ENCODE data around the gene PALS2.

Gene PALS2

DNA sequence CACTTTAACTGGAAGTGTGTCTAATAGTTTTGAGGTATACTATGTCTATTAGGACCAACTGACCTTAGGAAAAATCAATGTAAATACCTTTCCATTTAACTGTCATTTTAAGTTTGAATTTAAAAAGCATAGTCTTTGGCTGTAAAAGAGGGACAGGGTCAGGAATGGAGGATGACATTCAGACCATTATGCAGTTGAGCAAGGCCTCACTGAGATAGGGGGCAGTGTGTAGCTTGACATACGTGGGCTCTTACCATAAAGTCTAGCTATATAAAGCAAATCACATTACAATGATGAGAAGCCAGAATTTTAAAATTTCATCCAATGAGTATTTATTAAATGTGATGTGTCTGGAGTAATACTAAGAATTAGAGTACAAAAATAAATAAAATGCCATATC is 17.9 kb downstream of the PALS2 start:
- Histone ChIP-seq H3K79me2 (ENCODE audit: insufficient read depth, low read length) (peaks cover 62% of the 10 kb centered on the region), H3K4me2 (ENCODE audit: insufficient read depth, low read length) (no peak overlapping the region), H4K20me1 (ENCODE audit: insufficient read depth, low read length) (peaks cover 25% of the 10 kb centered on the region; the same call in 1 of the 2 replicates), H3K27me3 (ENCODE audit: insufficient read depth, low read length, poor library complexity) (no peaks in the 10 kb centered on the region), H3K4me1 (ENCODE audit: insufficient read depth, low read length) (peaks cover 7% of the 10 kb centered on the region), H3K9ac (ENCODE audit: low read depth, low read length) (no peak overlapping the region), H3K27ac (ENCODE audit: low read length) (no peak overlapping the region), H3K36me3 (ENCODE audit: insufficient read depth, low read length) (no peaks in the 10 kb centered on the region), H3K4me3 (ENCODE audit: low read depth in 1 of 2, low read length in 2 of 2) (no peak overlapping the region), H2AFZ (ENCODE audit: low read depth, low read length) (no peak overlapping the region), H3K9me3 (ENCODE audit: insufficient read depth, low read length, severe bottlenecking) (no peaks in the 10 kb centered on the region)
- TF ChIP-seq EZH2 (IDR thresholded peaks at IDR 0.05; ENCODE audit: borderline replicate concordance, low read depth, low read length, severe bottlenecking), result no peak
- TF ChIP-seq, protein P1, sequence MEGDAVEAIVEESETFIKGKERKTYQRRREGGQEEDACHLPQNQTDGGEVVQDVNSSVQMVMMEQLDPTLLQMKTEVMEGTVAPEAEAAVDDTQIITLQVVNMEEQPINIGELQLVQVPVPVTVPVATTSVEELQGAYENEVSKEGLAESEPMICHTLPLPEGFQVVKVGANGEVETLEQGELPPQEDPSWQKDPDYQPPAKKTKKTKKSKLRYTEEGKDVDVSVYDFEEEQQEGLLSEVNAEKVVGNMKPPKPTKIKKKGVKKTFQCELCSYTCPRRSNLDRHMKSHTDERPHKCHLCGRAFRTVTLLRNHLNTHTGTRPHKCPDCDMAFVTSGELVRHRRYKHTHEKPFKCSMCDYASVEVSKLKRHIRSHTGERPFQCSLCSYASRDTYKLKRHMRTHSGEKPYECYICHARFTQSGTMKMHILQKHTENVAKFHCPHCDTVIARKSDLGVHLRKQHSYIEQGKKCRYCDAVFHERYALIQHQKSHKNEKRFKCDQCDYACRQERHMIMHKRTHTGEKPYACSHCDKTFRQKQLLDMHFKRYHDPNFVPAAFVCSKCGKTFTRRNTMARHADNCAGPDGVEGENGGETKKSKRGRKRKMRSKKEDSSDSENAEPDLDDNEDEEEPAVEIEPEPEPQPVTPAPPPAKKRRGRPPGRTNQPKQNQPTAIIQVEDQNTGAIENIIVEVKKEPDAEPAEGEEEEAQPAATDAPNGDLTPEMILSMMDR (IDR thresholded peaks at IDR 0.05; ENCODE audit: borderline replicate concordance, extremely low read depth, low read length, poor library complexity, severe bottlenecking), result peak; percentile 29
- DNase-seq (no peak), ATAC-seq (ENCODE audit: insufficient read depth, low read depth) (no peak)

DNA sequence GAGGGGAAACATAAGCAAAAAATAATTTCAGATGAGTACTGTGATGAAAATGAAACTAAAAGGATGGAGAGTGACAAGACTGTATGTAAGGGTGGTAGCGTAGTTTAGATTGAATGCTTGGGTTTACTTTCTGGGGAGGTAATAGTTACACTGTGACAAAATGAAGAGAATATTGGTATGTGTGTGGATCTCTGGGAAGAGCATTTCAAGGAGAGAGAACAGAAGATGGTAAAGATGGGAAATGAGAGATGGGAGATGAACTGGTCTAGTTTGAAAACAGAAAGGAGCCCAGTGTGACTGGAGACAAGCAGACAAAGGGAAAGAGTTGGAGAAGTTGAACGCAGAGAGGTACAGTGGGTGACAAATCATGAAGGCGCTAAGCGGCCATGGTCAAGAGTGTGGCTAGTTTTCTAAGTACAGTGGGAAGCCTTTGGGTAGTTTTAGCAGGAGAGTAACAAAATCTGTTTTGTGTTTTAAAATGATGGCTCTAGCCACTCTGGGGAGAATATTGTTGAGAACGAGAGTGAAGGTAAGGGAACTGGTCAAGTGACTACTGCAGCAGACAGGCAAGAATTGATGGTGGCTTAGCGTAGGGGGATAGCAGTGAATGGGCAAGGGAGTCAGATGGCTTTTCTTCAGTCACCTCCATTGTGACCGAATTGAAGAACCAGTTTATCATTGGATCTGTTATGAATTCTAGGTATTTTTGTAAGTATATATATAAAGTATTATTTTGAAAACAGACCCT is 22.6 kb downstream of the PALS2 start:
- H4K20me1 ChIP-seq (ENCODE audit: insufficient read depth, low read length), result peaks cover 4% of the 10 kb centered on the region; the same call in 1 of the 2 replicates
- TF ChIP-seq, protein P1 (IDR thresholded peaks at IDR 0.05; ENCODE audit: borderline replicate concordance, extremely low read depth, low read length, poor library complexity, severe bottlenecking), result no peak
- TF ChIP-seq EZH2 (IDR thresholded peaks at IDR 0.05; ENCODE audit: borderline replicate concordance, low read depth, low read length, severe bottlenecking), result no peak
- no peaks in the 10 kb centered on the region for H3K36me3 ChIP-seq (ENCODE audit: insufficient read depth, low read length)
- H3K9me3 ChIP-seq (ENCODE audit: insufficient read depth, low read length, severe bottlenecking), result no peaks in the 10 kb centered on the region
- ATAC-seq (ENCODE audit: insufficient read depth, low read depth), result peak; percentile 91
- H3K27ac ChIP-seq (ENCODE audit: low read length), result peak overlapping the region; percentile 76
- no peaks in the 10 kb centered on the region for H3K27me3 ChIP-seq (ENCODE audit: insufficient read depth, low read length, poor library complexity)
- peak overlapping the region; percentile 51 for H3K9ac ChIP-seq (ENCODE audit: low read depth, low read length)
- peaks cover 56% of the 10 kb centered on the region for H3K79me2 ChIP-seq (ENCODE audit: insufficient read depth, low read length)
- peak overlapping the region; percentile 74 for H2AFZ ChIP-seq (ENCODE audit: low read depth, low read length)
- peaks cover 7% of the 10 kb centered on the region for H3K4me1 ChIP-seq (ENCODE audit: insufficient read depth, low read length)
- peak overlapping the region; percentile 36 to 61 for H3K4me3 ChIP-seq (ENCODE audit: low read depth in 1 of 2, low read length in 2 of 2)
- peak; percentile 22 for DNase-seq
- H3K4me2 ChIP-seq (ENCODE audit: insufficient read depth, low read length), result peak overlapping the region; percentile 59

DNA sequence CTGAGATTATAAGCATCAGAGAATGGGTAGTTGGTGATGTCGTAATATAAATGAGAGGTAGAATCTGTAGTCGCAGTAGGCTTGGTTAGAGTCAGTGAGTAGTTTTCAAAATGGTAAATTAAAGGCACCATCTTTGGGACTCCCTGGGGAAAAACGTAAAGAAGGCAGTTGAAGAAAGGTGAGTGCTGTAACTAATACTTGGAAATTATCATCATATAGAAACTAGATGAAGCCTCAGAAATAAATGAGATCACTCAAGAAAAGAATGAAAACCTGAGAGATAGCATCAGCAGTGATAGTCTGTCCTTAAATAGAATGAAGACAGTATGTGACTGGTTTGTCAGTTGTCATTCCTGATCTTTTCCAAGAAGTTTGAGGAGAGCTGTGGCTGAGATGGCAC is 23.8 kb downstream of the PALS2 start:
- no peak overlapping the region for H3K27ac ChIP-seq (ENCODE audit: low read length)
- H3K36me3 ChIP-seq (ENCODE audit: insufficient read depth, low read length), result no peaks in the 10 kb centered on the region
- H3K9me3 ChIP-seq (ENCODE audit: insufficient read depth, low read length, severe bottlenecking), result no peaks in the 10 kb centered on the region
- peaks cover 55% of the 10 kb centered on the region for H3K79me2 ChIP-seq (ENCODE audit: insufficient read depth, low read length)
- ATAC-seq (ENCODE audit: insufficient read depth, low read depth) (no peak), DNase-seq (no peak)
- no peak overlapping the region for H3K9ac ChIP-seq (ENCODE audit: low read depth, low read length)
- peaks cover 7% of the 10 kb centered on the region for H3K4me1 ChIP-seq (ENCODE audit: insufficient read depth, low read length)
- no peak overlapping the region for H2AFZ ChIP-seq (ENCODE audit: low read depth, low read length)
- H3K4me3 ChIP-seq (ENCODE audit: low read depth in 1 of 2, low read length in 2 of 2), result no peak overlapping the region
- TF ChIP-seq EZH2 (IDR thresholded peaks at IDR 0.05; ENCODE audit: borderline replicate concordance, low read depth, low read length, severe bottlenecking), result no peak
- TF ChIP-seq, protein P1 (IDR thresholded peaks at IDR 0.05; ENCODE audit: borderline replicate concordance, extremely low read depth, low read length, poor library complexity, severe bottlenecking), result no peak
- H3K27me3 ChIP-seq (ENCODE audit: insufficient read depth, low read length, poor library complexity), result no peaks in the 10 kb centered on the region
- peaks cover 4% of the 10 kb centered on the region; the same call in 1 of the 2 replicates for H4K20me1 ChIP-seq (ENCODE audit: insufficient read depth, low read length)
- no peak overlapping the region for H3K4me2 ChIP-seq (ENCODE audit: insufficient read depth, low read length)

Measured in DND-41 (cell line).